Brain microvascular endothelial cell (primary cell): Measurements from ENCODE around the gene ASIC3.

ENCODE experiments used
- DNase-seq: peaks from one replicate; pipeline ENCODE4 v3.0.0-alpha.2; 2020
- H3K27ac ChIP-seq: fragments of 250-450 bp; sonication (Bioruptor Pico); 2 replicates; pipeline ENCODE4 v1.5.1; 2020; ENCODE audit warnings: mild to moderate bottlenecking, moderate library complexity
- H3K27me3 ChIP-seq: fragments of 250-450 bp; sonication (Bioruptor Pico); replicated peaks from 2 replicates; pipeline ENCODE4 v1.5.1; 2020; ENCODE audit warnings: mild to moderate bottlenecking
- H3K36me3 ChIP-seq: fragments of 250-450 bp; sonication (Bioruptor Pico); replicated peaks from 2 replicates; pipeline ENCODE4 v1.5.1; 2020; ENCODE audit warnings: mild to moderate bottlenecking
- H3K4me3 ChIP-seq: 2 replicates; pipeline ENCODE4 v1.5.1; 2011; ENCODE audit warnings: low read depth, mild to moderate bottlenecking, control low read depth, low read length, moderate library complexity
- CTCF ChIP-seq: IDR thresholded peaks from 2 replicates; pipeline ENCODE4 v1.5.1; 2011; ENCODE audit warnings: low read depth, mild to moderate bottlenecking, moderate library complexity, low read length, control low read depth, inconsistent platforms; ENCODE audit errors: missing control alignments
- in situ Hi-C: cut with HindIII; loops from 2 replicates; pipeline ENCODE4 v1.10.0; 2017; ENCODE audit warnings: low sequenced_read_pairs, low pct_ligation_motif_present

Gene ASIC3

GRCh38 chr7:151028131-151028947, 20.0 kb upstream of the ASIC3 start, which contains the start of gene ABCB8:
Gene ABCB8 (plus strand): TSS chr7:151028450. CDS start chr7:151028516, 66 bp downstream.
- Histone ChIP-seq H3K36me3 (peaks cover 4% of the 10 kb centered on the region), H3K27me3 (no peaks in the 10 kb centered on the region), H3K27ac (peak within 1 kb of the TSS; percentile 72), H3K4me3 (peak within 1 kb of the TSS; percentile 85)
- DNase-seq = peak; percentile 99
- TF ChIP-seq CTCF = peak; percentile 58
- in situ Hi-C loops = no loop called here

GRCh38 chr7:151028948-151029501, 19.3 kb upstream of the ASIC3 start:
- DNase-seq = no peak
- H3K27ac ChIP-seq = peak overlapping the region; percentile 72
- no peaks in the 10 kb centered on the region for H3K27me3 ChIP-seq
- no peak for TF ChIP-seq CTCF
- peak overlapping the region; percentile 85 for H3K4me3 ChIP-seq
- peaks cover 8% of the 10 kb centered on the region for H3K36me3 ChIP-seq
- in situ Hi-C loops = no loop called here

DNA sequence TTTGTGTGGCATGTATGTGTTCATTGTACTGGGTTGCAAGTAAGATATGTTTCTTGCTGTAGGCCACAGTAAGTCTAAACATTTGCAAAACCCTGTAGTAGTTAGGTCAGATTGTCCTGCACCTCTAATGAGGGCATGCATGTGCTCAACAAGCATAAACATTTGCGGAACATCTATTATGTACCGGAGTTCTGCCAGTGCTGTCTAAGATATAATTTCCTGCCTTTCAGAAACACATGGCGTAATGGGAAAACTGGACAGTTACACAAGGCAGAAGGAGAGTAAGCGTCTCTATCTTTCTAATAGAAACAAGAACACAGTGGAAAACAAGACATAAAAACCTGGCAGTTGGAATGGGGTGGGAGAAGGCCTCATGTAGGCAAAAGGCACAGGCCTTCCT, 17.3 kb upstream of the ASIC3 start:
- H3K27ac ChIP-seq = no peak overlapping the region
- TF ChIP-seq CTCF = no peak
- in situ Hi-C loops = no loop called here

DNA sequence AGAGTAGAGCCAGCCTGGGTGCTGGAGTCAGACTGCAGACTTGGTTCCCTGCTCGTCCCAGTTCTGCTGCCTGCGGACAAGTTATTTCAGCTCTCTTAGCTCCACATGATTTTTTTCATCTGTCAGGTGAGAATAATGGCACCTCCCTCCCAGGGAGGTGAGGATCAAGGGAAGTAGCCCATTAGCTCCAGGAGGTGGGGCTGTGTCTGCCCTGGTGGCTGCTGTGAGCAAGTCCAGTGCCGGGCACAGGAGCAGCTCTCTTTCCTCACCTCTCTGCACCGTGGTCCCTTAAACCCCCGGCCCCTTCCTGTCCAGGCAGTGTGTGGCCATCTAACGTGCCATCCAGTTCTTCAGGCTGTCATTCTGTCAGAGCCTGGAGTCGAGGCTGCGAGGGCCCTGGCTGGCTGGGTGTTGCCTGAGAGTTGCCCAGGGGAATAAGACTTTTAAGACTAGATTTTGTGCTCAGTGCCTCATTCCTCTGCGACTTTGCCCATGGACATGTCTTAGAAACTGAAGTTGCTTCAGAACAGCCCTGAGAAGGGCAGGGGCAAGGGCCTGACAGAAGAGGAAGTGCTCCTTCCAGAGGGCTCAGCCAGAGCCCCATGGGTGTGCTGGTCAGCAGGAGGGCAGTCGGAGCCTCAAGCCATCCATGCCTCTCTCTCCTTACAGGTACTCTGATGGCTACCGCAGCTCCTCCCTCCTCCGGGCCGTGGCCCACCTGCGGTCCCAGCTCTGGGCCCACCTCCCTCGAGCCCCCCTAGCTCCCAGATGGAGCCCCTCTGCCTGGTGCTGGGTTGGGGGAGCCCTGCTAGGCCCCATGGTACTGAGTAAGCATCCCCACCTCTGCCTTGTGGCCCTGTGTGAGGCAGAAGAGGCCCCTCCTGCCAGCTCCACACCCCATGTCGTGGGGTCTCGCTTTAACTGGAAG, 15.1 kb upstream of the ASIC3 start:
- Histone ChIP-seq H3K36me3 (peaks cover 43% of the 10 kb centered on the region), H3K27ac (no peak overlapping the region), H3K27me3 (no peaks in the 10 kb centered on the region), H3K4me3 (no peak overlapping the region)
- TF ChIP-seq CTCF = peak; percentile 44
- in situ Hi-C loops = no loop called here
- no peak for DNase-seq

More for the DNA sequence above, 17.3 kb upstream of the ASIC3 start:
- Histone ChIP-seq H3K4me3 (no peak overlapping the region), H3K36me3 (peaks cover 27% of the 10 kb centered on the region), H3K27me3 (no peaks in the 10 kb centered on the region)
- no peak for DNase-seq

- no peak for TF ChIP-seq CTCF
- Histone ChIP-seq H3K4me3 (no peak overlapping the region), H3K27me3 (no peaks in the 10 kb centered on the region), H3K27ac (no peak overlapping the region), H3K36me3 (peaks cover 43% of the 10 kb centered on the region)
- in situ Hi-C loops = no loop called here
- DNase-seq = no peak
These were observed 14.5 kb upstream of the ASIC3 start for GRCh38 chr7:151033864-151034249.
